Activated gamma-delta T cell (primary cell): ENCODE measurements around the gene ABITRAM.
"Not testable (repeated sequence)": the region's sequence is repeated elsewhere in the genome, so short reads cannot be mapped to it uniquely, and the experiment has no call there.

Source experiments
- DNase-seq: peaks from one replicate; lab custom pipeline; 2025; lab: John Stamatoyannopoulos, UW
- total RNA-seq, 2 donors: gene quantifications; one replicate each; lab custom pipeline; 2026; lab: John Stamatoyannopoulos, UW

Gene ABITRAM, protein sequence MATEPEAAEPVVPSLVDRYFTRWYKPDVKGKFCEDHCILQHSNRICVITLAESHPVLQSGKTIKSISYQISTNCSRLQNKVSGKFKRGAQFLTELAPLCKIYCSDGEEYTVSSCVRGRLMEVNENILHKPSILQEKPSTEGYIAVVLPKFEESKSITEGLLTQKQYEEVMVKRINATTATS
- total RNA-seq: 12.6 to 16.5 reads per million in 2 donors

DNA sequence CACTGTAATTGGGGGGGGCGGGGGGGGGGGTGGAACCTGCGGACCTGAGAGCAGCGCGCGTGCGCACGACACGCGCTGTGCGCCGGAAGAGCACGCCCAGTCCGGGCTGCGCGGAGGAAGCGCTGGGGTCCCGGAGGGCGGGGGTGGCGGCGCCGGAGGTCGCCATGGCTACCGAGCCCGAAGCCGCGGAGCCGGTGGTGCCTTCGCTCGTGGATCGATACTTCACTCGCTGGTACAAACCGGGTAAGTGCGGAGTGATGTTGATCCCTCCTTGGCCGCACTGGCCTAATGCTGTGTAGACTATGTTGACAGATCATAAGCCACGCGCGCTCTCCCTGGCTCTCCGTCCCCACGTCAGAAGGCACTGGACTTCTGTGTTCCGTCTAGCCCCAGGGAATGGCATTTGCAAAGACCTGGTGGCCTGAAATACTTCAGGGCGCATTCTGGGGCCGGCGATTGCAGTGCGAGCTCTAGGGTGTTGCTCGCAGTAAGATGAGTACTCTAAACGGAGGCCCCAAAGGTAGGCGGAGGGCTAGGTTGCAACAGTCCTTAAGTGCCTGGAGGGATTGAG is at the start of gene ABITRAM:
Gene ABITRAM, plus strand, starts transcription at position 78 of the 571 bp plus-strand sequence. Its CDS starts 87 bp downstream, at position 165.
- peak; percentile 72 for DNase-seq

GRCh38 chr9:108884701-108885100 is 49.5 kb upstream of the ABITRAM start:
- no peak for DNase-seq

GRCh38 chr9:108885643-108886348 is 48.4 kb upstream of the ABITRAM start:
- no peak for DNase-seq

GRCh38 chr9:108886594-108887271 is 47.5 kb upstream of the ABITRAM start:
- DNase-seq: not testable (repeated sequence)

DNA sequence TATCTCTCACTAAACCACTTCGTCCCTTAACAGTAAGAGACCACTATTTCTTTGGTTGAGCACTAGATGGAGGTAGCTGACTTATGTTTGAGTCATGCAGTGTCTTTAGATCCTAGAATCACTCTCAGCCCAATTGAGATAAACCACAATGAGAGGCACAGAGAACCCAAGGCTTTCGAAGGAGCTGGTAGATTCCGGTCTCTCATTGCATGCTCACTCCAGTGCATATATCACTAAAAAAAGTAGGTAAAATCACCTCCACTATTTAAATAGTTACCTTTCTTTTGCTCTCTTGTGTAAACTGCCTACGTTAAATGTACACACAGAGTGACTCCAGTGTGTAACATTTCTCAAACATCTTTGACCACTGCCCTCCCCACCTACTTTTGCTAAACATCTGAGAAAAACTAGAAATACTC is 44.5 kb upstream of the ABITRAM start:
- DNase-seq: no peak

DNA sequence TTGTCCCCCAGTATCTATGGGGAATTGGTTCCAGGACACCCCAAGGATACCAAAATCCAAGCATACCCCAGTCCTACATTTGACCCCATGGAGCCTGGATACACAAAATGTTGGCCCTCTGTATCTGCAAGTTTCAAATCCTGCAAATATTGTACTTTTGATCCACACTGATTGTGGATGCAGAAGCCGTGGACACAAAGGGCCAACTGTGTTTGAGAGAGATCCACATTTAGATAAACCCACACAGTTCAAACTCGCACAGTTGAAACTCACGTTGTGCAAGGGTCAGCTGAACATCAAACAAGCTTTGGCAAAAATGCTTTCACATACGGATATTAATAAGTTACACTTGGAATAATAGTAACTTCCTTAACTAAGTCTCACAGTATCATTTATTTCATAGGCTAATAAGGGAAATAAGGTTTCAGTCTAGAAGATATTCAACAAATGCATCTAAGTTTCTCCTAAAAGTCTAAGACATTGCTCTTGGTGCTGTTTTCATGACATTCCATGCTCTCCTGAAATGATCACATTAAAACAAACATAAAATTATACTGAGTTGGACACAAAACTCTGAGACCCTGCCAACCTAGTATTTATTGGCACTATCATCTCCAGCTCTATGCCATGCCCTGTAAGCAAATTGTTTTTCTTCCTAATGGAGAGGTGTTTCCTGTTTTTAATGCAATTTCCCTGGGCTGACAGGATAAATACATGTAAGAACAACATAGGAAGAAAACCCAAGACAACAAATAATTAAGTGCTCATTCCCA is 39.8 kb upstream of the ABITRAM start:
- no peak for DNase-seq

GRCh38 chr9:108897324-108898096 is 36.7 kb upstream of the ABITRAM start:
- DNase-seq: no peak

DNA sequence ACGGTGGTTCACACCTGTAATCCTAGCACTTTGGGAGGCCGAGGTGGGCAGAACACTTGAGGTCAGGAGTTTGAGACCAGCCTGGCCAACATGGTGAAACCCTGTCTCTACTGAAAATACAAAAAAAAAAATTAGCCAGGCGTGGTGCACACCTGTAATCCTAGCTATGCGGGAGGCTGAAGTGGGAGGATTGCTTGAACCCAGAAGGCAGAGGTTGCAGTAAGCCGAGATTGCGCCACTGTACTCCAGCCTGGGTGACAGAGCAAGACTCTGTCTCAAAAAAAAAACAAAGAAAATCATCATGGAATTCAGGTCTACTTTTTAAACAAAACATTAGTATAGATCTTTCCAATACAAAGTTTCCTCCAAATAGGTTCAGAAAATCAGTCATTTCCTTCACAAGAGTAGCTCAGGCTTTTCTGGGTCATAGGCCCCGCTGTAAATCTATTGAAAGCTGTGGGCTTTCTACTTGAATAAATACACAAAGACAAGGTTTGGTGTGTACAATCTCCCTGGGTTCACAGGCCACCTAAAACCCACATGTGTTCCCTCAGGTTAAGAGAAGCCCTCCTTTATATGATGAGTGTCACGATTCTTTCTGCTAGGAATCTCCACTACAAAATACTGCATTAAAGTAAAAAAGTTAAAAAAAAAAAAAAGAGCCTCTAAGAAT is 35.0 kb upstream of the ABITRAM start:
- DNase-seq: not testable (repeated sequence)

- DNase-seq: no peak
These were observed 34.0 kb upstream of the ABITRAM start for GRCh38 chr9:108900176-108900575.

DNA sequence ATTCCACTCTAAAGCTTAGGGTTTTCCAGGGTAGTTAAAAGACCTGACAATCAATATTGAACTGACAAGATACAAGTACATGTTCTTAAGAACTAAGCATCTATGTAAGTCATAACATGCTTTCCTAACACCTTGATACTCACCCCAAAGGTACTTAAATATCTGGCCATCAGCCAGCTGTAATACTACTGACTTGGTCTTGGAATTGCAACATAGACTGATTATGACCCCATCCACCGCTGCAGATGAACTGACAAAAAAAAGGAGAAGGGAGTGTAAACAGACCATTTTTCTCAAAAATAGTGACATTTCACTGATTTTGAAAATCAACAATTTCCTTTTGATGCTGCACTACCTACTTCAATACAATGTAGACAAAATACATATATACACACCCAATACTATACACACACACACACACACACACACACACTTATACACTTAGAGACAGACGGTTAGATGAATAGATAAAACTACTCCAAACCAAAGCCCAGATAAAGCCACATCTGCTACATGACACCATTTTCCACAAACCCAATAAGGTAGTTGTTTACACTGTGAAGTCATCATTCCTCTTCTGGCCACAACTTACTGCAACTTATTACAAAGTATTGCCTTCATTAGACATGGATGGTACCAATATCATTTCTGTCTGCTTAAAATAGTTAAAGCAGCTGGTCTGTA is 30.6 kb upstream of the ABITRAM start:
- DNase-seq: no peak

- DNase-seq: no peak
These were observed 30.0 kb upstream of the ABITRAM start for GRCh38 chr9:108904161-108904560.

- DNase-seq: no peak
These were observed 28.7 kb upstream of the ABITRAM start for GRCh38 chr9:108905494-108905893.

GRCh38 chr9:108910402-108910801 is 23.8 kb upstream of the ABITRAM start:
- no peak for DNase-seq

GRCh38 chr9:108910914-108911313 is 23.3 kb upstream of the ABITRAM start:
- DNase-seq: no peak

GRCh38 chr9:108911820-108912219 is 22.4 kb upstream of the ABITRAM start:
- no peak for DNase-seq

DNA sequence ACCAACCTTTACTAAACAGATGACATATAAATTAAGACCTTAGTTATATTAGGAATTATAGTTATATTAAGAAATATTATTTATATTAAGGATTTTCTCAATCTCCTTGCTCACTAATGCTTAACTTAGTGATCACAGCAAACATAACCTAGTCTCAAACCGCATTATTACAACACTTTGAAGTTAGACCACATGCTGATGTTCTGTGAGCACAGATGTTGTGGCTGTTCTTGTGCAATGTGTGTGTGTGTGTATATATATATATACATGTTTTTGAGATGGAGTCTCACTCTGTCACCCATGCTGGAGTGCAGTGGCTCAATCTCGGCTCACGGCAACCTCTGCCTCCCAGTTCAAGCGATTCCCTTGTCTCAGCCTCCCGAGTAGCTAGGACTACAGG is 20.8 kb upstream of the ABITRAM start:
- no peak for DNase-seq

- no peak for DNase-seq
These were observed 14.7 kb upstream of the ABITRAM start for GRCh38 chr9:108919517-108919916.

- DNase-seq: not testable (repeated sequence)
These were observed 13.8 kb upstream of the ABITRAM start for GRCh38 chr9:108920401-108920800.

DNA sequence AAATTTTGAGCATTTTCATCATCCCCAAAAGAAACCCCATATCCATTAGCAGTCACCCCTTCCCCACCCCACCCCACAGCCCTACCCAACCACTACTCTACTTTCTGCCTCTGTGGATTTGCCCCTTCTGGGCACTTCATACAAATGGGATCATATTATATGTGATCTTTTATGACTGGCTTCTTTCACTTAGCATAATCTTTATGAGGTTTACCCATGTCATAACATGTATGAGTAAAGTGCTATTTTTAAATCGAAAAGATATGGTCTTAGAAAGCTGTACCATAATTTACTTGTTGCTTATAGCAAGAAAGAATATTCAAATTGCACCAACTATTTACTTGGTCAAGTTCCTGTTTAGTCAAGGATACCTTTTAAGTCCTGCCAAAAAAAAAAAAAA is 13.0 kb upstream of the ABITRAM start:
- DNase-seq: no peak

DNA sequence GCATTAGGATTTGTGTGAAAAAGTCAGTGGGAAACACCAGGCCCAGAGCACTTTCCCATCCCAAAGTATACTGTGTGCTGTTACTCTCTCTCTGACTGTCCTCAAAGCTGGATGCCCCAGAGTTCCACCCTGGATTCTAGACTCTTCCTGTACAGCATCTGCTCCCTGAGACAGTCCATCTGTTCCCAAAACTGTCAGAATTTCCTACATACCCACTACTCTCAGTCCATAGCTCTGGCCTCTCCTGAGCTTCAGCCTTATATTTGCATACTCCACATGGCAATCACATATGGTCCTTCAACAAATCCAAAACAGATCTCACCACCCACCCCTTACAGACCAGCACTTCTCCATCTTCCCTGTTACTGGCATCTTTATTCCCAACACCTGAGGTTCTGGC is 9.7 kb upstream of the ABITRAM start:
- DNase-seq: no peak
